WERI-Rb-1 (cell line): Measurements from ENCODE around the gene PBX1.

Experiments used
- DNase-seq: peaks from one replicate; pipeline ENCODE4 v3.0.0-alpha.2; 2020
- H3K27ac ChIP-seq: fragments of 250-450 bp; sonication (Bioruptor Pico); 2 replicates; pipeline ENCODE4 v1.5.1; 2020; ENCODE audit warnings: mild to moderate bottlenecking, moderate library complexity
- H3K27me3 ChIP-seq: fragments of 250-450 bp; sonication (Bioruptor Pico); 2 replicates; pipeline ENCODE4 v1.5.1; 2021; ENCODE audit warnings: mild to moderate bottlenecking, low read depth, moderate library complexity; ENCODE audit not compliant: insufficient read depth, severe bottlenecking
- H3K36me3 ChIP-seq: fragments of 250-450 bp; sonication (Bioruptor Pico); 2 replicates; pipeline ENCODE4 v1.5.1; 2020; ENCODE audit warnings: mild to moderate bottlenecking, moderate library complexity
- H3K4me3 ChIP-seq: 2 replicates; pipeline ENCODE4 v1.5.1; 2011; ENCODE audit warnings: low read depth, mild to moderate bottlenecking, control low read depth, low read length
- H3K9me3 ChIP-seq: fragments of 250-450 bp; sonication (Bioruptor Pico); 2 replicates; pipeline ENCODE4 v1.5.1; 2021; ENCODE audit warnings: mild to moderate bottlenecking, moderate library complexity; ENCODE audit not compliant: severe bottlenecking
- CTCF ChIP-seq: IDR thresholded peaks from 2 replicates; pipeline ENCODE4 v1.5.1; 2011; ENCODE audit warnings: low read depth, mild to moderate bottlenecking, control low read depth, inconsistent platforms, low read length

The PBX1 gene

DNA sequence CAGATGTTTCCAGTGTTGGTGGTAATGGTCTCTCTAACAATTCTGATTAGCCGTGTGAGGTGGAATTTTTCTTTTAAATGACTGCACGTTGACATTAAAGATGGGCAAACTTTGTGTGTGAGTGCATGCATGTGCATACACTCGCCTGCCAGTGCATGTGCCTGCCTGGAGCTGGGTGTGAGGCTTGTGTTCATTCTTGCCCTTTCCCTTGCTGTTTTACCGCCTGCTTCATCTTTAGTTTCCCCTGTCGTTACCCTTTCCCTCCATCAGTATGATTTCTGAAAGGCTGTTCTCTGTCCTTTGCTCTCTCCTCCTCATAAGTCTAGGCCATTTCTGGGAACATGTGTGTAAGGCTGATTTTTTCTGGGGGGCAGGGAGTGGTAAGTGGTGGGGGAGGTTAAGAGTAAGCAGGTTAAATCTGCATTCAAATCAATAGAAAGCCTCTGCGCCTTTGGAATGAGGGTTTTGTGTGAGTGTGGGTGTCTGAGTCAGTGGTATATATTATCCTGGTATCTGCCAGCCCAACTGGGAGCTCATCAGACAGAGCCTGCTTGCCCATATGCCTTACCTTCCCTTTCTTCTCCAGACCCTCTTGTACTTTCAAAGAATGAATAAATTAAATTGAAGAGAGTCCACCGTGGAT is 112.5 kb downstream of the PBX1 start:
- no peak for DNase-seq
- no peaks in the 10 kb centered on the region for H3K36me3 ChIP-seq
- H3K27ac ChIP-seq, result no peak overlapping the region
- H3K27me3 ChIP-seq, result no peaks in the 10 kb centered on the region
- no peak for TF ChIP-seq CTCF
- no peaks in the 10 kb centered on the region for H3K9me3 ChIP-seq
- H3K4me3 ChIP-seq, result no peak overlapping the region

GRCh38 chr1:164671966-164672571 is 113.1 kb downstream of the PBX1 start:
- H3K4me3 ChIP-seq, result no peak overlapping the region
- no peak for TF ChIP-seq CTCF

DNA sequence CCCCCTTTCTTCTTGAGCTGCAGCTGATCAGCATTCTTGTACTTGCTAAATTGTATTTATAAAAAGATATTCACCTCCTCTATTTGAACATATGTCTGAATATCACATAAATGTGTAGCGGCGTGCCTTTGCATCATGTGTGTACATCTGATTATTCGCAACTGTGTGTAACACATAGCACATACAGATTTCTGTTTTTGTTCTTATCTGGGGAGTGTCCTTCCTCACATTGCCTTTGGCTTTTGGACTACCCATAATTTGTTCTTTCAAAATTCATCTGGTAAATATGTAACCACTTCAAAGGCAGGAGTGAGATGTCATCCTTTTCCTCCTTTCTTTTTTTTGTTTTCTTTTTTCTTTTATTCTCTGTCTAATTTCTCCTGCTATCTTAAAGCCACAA is 113.6 kb downstream of the PBX1 start:
- Histone ChIP-seq H3K27me3 (no peaks in the 10 kb centered on the region), H3K9me3 (no peaks in the 10 kb centered on the region), H3K36me3 (no peaks in the 10 kb centered on the region), H3K4me3 (no peak overlapping the region), H3K27ac (no peak overlapping the region)
- TF ChIP-seq CTCF, result no peak
- DNase-seq, result no peak

More at GRCh38 chr1:164671966-164672571, 113.1 kb downstream of the PBX1 start:
- H3K36me3 ChIP-seq, result no peaks in the 10 kb centered on the region
- no peak overlapping the region for H3K27ac ChIP-seq
- no peaks in the 10 kb centered on the region for H3K27me3 ChIP-seq
- DNase-seq, result no peak
- no peaks in the 10 kb centered on the region for H3K9me3 ChIP-seq

DNA sequence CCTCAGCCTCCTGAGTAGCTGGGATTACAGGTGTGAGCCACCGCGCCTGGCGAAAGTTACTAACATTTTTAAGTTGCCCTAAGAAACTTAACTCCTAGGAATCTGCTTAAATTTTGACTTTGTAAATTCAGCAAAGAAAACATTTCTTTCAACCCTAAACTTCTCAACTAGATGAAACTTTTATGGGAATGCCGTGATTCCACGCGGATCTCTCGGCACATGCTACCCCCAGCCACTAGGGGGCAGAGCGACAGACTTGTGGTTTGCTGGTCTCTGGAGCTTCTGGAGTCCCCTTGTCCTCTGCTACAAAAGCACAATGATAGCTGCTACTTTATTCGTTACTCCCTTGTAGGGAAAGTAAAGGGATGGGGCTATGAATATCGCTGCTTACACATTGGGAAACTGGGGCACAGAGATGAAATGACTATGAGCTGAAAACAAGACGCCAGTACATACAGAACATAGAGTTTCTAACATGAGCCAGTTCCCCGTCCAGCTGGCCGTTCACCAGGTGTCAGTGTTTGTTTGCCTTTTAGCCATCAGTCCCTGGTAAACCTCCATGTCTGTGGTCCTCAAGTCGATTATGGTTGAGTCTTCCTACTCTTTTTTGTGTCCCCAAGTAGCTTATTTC is 114.7 kb downstream of the PBX1 start:
- Histone ChIP-seq H3K9me3 (no peaks in the 10 kb centered on the region), H3K27ac (no peak overlapping the region), H3K36me3 (no peaks in the 10 kb centered on the region), H3K27me3 (no peaks in the 10 kb centered on the region), H3K4me3 (no peak overlapping the region)
- peak; percentile 40 for DNase-seq
- peak; percentile 71 for TF ChIP-seq CTCF

DNA sequence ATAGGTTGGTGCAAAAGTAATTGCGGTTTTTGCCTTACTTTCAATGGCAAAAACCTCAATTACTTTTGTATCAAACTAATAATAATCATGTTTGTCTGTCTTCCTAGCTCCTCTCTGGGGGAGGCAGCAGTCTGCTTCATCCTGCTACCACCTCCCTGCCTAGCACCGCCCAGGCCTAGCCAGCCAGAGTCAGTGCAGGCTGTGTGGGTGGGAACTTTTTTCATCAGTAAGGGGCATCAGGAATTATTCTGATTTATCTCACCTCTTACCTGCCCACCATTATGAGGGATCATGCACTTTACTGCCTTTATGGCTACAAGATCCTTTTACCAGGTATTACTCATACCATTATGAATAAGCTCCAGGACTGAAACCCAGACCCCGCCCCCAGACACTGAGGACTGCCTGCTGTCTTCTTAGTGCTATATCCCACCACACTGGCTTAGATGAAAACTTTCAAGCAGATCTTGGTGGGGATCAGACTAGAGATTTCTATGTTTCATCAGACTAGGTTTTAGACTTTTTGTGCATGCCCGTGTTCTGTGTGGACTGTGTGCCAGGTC is 116.4 kb downstream of the PBX1 start:
- TF ChIP-seq CTCF, result no peak
- no peak for DNase-seq
- Histone ChIP-seq H3K27me3 (no peaks in the 10 kb centered on the region), H3K36me3 (no peaks in the 10 kb centered on the region), H3K9me3 (no peaks in the 10 kb centered on the region), H3K27ac (no peak overlapping the region), H3K4me3 (no peak overlapping the region)
